ENCODE results near the gene MDN1. TPM values are rescaled to one million over a fixed set of nuclear protein-coding genes. Genes with fewer than 3 reads are reported as not detected.

Gene MDN1
- total RNA-seq, 4 donors from 2014 or later: 13.5 to 22.0 (median 17.0) TPM

DNA sequence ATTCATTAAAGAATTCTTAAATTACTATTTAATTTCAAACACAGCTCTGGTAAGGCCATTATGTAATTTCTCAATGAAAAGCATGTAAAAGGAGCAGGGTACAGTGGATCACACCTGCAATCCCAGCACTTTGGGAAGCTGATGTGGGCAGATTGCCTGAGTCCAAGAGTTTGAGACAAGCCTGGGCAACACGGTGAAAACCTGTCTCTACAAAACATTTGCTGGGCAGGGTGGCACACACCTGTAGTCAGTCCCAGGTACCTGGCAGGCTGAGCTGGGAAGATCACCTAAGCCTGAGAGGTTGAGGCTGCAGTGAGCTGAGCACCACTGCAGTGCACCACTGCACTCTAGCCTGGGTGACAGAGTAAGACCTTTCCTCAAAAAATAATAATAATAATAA lies 37.4 kb downstream of the MDN1 start:
- Histone ChIP-seq H3K27me3 (no peaks in the 10 kb centered on the region), H3K9me3 (no peaks in the 10 kb centered on the region), H3K27ac (no peak overlapping the region), H3K4me1 (no peaks in the 10 kb centered on the region), H3K36me3 (peaks cover 0 to 75% of the 10 kb centered on the region in 2 donors), H3K4me3 (no peak overlapping the region)
- TF ChIP-seq, protein P1, sequence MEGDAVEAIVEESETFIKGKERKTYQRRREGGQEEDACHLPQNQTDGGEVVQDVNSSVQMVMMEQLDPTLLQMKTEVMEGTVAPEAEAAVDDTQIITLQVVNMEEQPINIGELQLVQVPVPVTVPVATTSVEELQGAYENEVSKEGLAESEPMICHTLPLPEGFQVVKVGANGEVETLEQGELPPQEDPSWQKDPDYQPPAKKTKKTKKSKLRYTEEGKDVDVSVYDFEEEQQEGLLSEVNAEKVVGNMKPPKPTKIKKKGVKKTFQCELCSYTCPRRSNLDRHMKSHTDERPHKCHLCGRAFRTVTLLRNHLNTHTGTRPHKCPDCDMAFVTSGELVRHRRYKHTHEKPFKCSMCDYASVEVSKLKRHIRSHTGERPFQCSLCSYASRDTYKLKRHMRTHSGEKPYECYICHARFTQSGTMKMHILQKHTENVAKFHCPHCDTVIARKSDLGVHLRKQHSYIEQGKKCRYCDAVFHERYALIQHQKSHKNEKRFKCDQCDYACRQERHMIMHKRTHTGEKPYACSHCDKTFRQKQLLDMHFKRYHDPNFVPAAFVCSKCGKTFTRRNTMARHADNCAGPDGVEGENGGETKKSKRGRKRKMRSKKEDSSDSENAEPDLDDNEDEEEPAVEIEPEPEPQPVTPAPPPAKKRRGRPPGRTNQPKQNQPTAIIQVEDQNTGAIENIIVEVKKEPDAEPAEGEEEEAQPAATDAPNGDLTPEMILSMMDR (IDR thresholded peaks at IDR 0.05 in 4 of 5, conservative IDR thresholded peaks at IDR 0.05 in 1 of 5): no peak
- TF ChIP-seq POLR2A (IDR thresholded peaks at IDR 0.05): no peak
- intact Hi-C loops (cut with DNase I; ENCODE audit: low total_unique reads): no loop called here
- DNase-seq (no peak), ATAC-seq (no peak)
- in situ Hi-C loops (cut with MboI; ENCODE audit: low sequenced_read_pairs in 4 of 4): no loop called here

DNA sequence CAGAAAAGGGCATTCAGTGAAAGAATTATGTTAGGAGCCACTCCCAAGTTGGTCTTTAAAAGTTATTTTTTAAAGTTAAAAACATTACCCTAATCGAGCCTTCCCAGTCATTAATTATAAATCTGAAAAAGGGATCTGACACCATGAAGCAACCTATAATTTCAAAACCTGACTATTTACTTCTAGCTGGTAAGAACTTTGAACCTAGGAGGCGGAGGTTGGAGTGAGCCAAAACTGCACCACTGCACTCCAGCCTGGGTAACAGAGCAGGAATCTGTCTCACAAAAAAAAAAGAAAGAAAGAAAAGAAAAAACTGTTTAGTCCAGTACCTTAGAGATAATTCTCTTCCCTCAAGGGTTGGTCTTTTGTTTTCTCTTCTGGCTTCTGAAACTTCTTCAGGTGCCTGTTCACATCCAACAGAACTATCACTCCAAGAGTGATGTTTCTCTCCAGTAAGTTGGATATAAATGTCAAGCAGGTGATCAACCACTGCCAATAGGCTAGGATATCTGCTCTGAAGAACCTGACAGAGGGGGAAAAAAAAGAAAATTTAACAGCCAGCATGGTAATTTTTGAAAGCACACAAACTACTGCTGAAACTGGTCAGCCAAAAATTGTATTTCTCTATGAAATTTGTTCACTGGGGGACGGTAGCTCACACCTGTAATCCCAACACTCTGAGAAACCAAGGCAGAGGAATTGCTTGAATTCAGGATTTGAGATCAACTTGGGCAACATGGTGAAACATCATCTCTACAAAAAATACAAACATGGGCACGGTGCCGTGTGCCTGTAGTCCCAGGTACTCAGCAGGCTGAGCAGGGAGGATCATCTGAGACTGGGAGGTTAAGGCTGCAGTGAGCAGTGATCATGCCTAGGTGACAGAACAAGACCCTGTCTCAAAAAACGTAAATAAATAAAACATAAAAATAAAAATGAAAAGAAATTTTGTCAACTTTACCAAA lies 38.2 kb downstream of the MDN1 start:
- intact Hi-C loops (cut with DNase I; ENCODE audit: low total_unique reads): no loop called here
- TF ChIP-seq, protein P1 (IDR thresholded peaks at IDR 0.05 in 4 of 5, conservative IDR thresholded peaks at IDR 0.05 in 1 of 5): no peak
- TF ChIP-seq POLR2A (IDR thresholded peaks at IDR 0.05): no peak
- in situ Hi-C loops (cut with MboI; ENCODE audit: low sequenced_read_pairs in 4 of 4): no loop called here
- Histone ChIP-seq H3K4me1 (no peaks in the 10 kb centered on the region), H3K4me3 (no peak overlapping the region), H3K27ac (no peak overlapping the region), H3K27me3 (no peaks in the 10 kb centered on the region), H3K9me3 (no peaks in the 10 kb centered on the region), H3K36me3 (peaks cover 0 to 70% of the 10 kb centered on the region in 2 donors)
- no peak for DNase-seq
- ATAC-seq: no peak

- in situ Hi-C loops (cut with MboI; ENCODE audit: low sequenced_read_pairs in 4 of 4): no loop called here
- Histone ChIP-seq H3K27me3 (no peaks in the 10 kb centered on the region), H3K4me3 (no peak overlapping the region), H3K4me1 (no peaks in the 10 kb centered on the region), H3K36me3 (peaks cover 0 to 56% of the 10 kb centered on the region in 2 donors), H3K27ac (no peak overlapping the region), H3K9me3 (no peaks in the 10 kb centered on the region)
- ATAC-seq (no peak), DNase-seq (no peak)
- TF ChIP-seq POLR2A (IDR thresholded peaks at IDR 0.05): no peak
- TF ChIP-seq, protein P1 (IDR thresholded peaks at IDR 0.05 in 4 of 5, conservative IDR thresholded peaks at IDR 0.05 in 1 of 5): no peak
- intact Hi-C loops (cut with DNase I; ENCODE audit: low total_unique reads): no loop called here
These were observed 42.1 kb downstream of the MDN1 start for GRCh38 chr6:89777455-89777854.

DNA sequence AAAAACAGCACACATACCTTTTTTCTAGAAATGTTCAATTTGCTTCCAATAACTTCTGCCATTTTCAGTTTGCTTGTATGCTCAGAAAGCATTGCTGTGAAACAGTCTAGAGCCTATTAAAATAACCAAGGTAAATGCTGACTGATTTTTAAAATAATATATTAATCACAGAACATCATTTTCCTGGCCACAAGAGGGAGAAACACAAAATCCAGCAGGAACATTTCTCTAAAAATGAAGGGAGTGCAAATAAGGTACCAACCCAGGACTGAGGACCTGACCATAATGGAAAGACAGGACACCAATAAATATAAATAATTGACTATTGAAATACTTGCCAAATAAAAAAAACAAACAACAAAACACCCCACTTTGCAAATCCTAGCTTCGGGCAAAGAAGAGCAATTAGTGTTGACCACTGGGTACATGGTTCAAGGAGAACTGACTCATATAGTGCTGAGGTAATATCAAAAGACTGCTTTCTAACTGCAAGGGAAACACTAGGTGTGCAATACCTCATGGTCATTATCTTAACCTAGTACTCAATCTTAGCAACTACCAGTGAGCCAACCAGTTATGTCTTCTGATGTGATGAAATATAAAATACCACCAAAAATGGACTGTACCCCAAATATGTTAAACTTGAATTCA lies 42.9 kb downstream of the MDN1 start:
- TF ChIP-seq POLR2A (IDR thresholded peaks at IDR 0.05): no peak
- TF ChIP-seq, protein P1 (IDR thresholded peaks at IDR 0.05 in 4 of 5, conservative IDR thresholded peaks at IDR 0.05 in 1 of 5): no peak
- ATAC-seq: no peak
- DNase-seq: no peak
- no peak overlapping the region for H3K27ac ChIP-seq
- no peaks in the 10 kb centered on the region for H3K4me1 ChIP-seq
- no peaks in the 10 kb centered on the region for H3K27me3 ChIP-seq
- in situ Hi-C loops (cut with MboI; ENCODE audit: low sequenced_read_pairs in 4 of 4): no loop called here
- H3K36me3 ChIP-seq: peaks cover 0 to 58% of the 10 kb centered on the region in 2 donors
- intact Hi-C loops (cut with DNase I; ENCODE audit: low total_unique reads): no loop called here
- H3K4me3 ChIP-seq: no peak overlapping the region
- H3K9me3 ChIP-seq: no peaks in the 10 kb centered on the region

All from gastrocnemius medialis (tissue), 4 donors.